Endodermal cell (in vitro differentiated cells): Measurements from ENCODE around the gene DGKE. TPM values are rescaled to one million over a fixed set of nuclear protein-coding genes. Genes with fewer than 3 reads are reported as not detected.

ENCODE experiments used
- DNase-seq: peaks from one replicate; pipeline ENCODE4 v3.0.0-alpha.2; 2017
- H3K27ac ChIP-seq: 2 replicates; pipeline ENCODE4 v1.5.1; 2013; ENCODE audit warnings: mild to moderate bottlenecking, low read depth, low read length, moderate library complexity
- H3K27me3 ChIP-seq: 2 replicates; pipeline ENCODE4 v1.6.1; 2013; ENCODE audit warnings: mild to moderate bottlenecking, low read length, moderate library complexity; ENCODE audit not compliant: insufficient read depth, control insufficient read depth, poor library complexity, severe bottlenecking
- H3K36me3 ChIP-seq: 2 replicates; pipeline ENCODE4 v1.7.0; 2013; ENCODE audit warnings: mild to moderate bottlenecking, low read length, moderate library complexity; ENCODE audit not compliant: control insufficient read depth, insufficient read depth
- H3K4me1 ChIP-seq: one replicate; pipeline ENCODE4 v1.7.0; 2013; ENCODE audit warnings: low read length; ENCODE audit not compliant: control insufficient read depth, insufficient read depth
- H3K4me3 ChIP-seq: 2 replicates; pipeline ENCODE4 v1.5.1; 2013; ENCODE audit warnings: mild to moderate bottlenecking, low read length, moderate library complexity
- H3K9ac ChIP-seq: 2 replicates; pipeline ENCODE4 v1.6.1; 2013; ENCODE audit warnings: mild to moderate bottlenecking, low read length, moderate library complexity; ENCODE audit not compliant: poor library complexity, severe bottlenecking; ENCODE audit errors: extremely low read depth
- H3K9me3 ChIP-seq: 2 replicates; pipeline ENCODE4 v1.6.1; 2013; ENCODE audit warnings: mild to moderate bottlenecking, low read length, moderate library complexity; ENCODE audit not compliant: control insufficient read depth
- H3K27ac Mint-ChIP-seq: 2 replicates; pipeline ENCODE4 v1.8.0; 2020; ENCODE audit warnings: mixed read lengths
- H3K27me3 Mint-ChIP-seq: 2 replicates; pipeline ENCODE4 v1.8.0; 2021; ENCODE audit warnings: mild to moderate bottlenecking, mixed read lengths; ENCODE audit not compliant: insufficient read depth
- H3K36me3 Mint-ChIP-seq: 2 replicates; pipeline ENCODE4 v1.8.0; 2020; ENCODE audit warnings: low read depth, mixed read lengths
- H3K4me1 Mint-ChIP-seq: 2 replicates; pipeline ENCODE4 v1.8.0; 2020; ENCODE audit warnings: mixed read lengths
- H3K4me3 Mint-ChIP-seq: 2 replicates; pipeline ENCODE4 v1.8.0; 2020; ENCODE audit warnings: mild to moderate bottlenecking, moderate library complexity, mixed read lengths
- H3K9me3 Mint-ChIP-seq: 2 replicates; pipeline ENCODE4 v1.8.0; 2020; ENCODE audit warnings: mild to moderate bottlenecking, mixed read lengths
- WGBS, 2 experiments: methylation state at CpG; one replicate each; pipeline versions ENCODE4 v1.1.5 to v1.1.7; 2013; ENCODE audit warnings: missing lambda C conversion rate in 2 of 2, mixed read lengths in 1 of 2; ENCODE audit not compliant: insufficient coverage in 1 of 2, insufficient read length in 1 of 2; 5-methylcytosine and 5-hydroxymethylcytosine counted together
- total RNA-seq, 2 donors: library from RNA; stranded (reverse); fragmentation: NEBNext Ultra II Directional in 1 of 2; extraction: Animal tissue kit (Norgen Biotek cat#: 25700) in 1 of 2; gene quantifications; 2 replicates in 1 of 2; 3 replicates in 1 of 2; pipeline ENCODE4 v1.2.1, GENCODE V29; 2021
- TF ChIP-seq, protein P1 (sequence below): fragments of 200-600 bp; sonication (generic); conservative IDR thresholded peaks from 2 replicates; pipeline ENCODE4 v1.5.0; 2021; ENCODE audit warnings: antibody characterized with exemption, mild to moderate bottlenecking

The DGKE gene
- total RNA-seq, 2 donors from 2014 or later: 3.5 to 7.1 TPM

- Histone ChIP-seq H3K4me1 (no peaks in the 10 kb centered on the region), H3K4me3 (peak overlapping the region; percentile 80), H3K27me3 (peaks cover 29% of the 10 kb centered on the region), H3K9me3 (no peaks in the 10 kb centered on the region), H3K9ac (peak overlapping the region; percentile 22), H3K36me3 (no peaks in the 10 kb centered on the region), H3K27ac (no peak overlapping the region)
- WGBS, 2 experiments: 6 to 9% methylated on average over 44 to 81 of the region's 81 CpGs
- Mint-ChIP-seq H3K4me1 (peaks cover 15% of the 10 kb centered on the region), H3K27ac (no peak overlapping the region), H3K9me3 (no peaks in the 10 kb centered on the region), H3K36me3 (peaks cover 4% of the 10 kb centered on the region), H3K4me3 (peak overlapping the region; percentile 69), H3K27me3 (peaks cover 34% of the 10 kb centered on the region)
- TF ChIP-seq, protein P1, sequence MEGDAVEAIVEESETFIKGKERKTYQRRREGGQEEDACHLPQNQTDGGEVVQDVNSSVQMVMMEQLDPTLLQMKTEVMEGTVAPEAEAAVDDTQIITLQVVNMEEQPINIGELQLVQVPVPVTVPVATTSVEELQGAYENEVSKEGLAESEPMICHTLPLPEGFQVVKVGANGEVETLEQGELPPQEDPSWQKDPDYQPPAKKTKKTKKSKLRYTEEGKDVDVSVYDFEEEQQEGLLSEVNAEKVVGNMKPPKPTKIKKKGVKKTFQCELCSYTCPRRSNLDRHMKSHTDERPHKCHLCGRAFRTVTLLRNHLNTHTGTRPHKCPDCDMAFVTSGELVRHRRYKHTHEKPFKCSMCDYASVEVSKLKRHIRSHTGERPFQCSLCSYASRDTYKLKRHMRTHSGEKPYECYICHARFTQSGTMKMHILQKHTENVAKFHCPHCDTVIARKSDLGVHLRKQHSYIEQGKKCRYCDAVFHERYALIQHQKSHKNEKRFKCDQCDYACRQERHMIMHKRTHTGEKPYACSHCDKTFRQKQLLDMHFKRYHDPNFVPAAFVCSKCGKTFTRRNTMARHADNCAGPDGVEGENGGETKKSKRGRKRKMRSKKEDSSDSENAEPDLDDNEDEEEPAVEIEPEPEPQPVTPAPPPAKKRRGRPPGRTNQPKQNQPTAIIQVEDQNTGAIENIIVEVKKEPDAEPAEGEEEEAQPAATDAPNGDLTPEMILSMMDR: peak; percentile 49
- DNase-seq: peak; percentile 90
These were observed 671 bp downstream of the DGKE start for GRCh38 chr17:56834380-56835263.

DNA sequence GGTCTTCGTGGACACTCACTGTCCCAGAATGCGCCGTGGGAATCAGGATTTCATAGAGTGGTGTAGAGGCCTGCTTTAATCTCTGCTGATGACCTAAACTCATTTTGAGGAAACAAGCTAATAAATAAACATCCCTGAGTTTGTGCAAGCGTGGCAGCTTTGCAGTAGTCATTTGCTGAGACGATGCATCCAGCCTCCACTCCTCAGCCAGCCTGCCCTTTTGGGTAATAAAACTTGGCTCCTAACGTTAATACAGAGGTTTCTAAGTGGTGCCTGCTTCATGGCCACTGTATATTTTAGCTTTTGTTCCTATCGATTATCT lies 1.3 kb downstream of the DGKE start:
- no peaks in the 10 kb centered on the region for H3K36me3 ChIP-seq
- H3K4me3 Mint-ChIP-seq: peak overlapping the region; percentile 69
- H3K4me3 ChIP-seq: peak overlapping the region; percentile 80
- TF ChIP-seq, protein P1: no peak
- DNase-seq: no peak
- peaks cover 34% of the 10 kb centered on the region for H3K27me3 Mint-ChIP-seq
- H3K9ac ChIP-seq: no peak overlapping the region
- H3K4me1 ChIP-seq: no peaks in the 10 kb centered on the region
- peaks cover 29% of the 10 kb centered on the region for H3K27me3 ChIP-seq
- WGBS, 2 experiments: 80 to 83% methylated on average over 6 to 7 of the region's 7 CpGs
- no peak overlapping the region for H3K27ac Mint-ChIP-seq
- H3K9me3 Mint-ChIP-seq: no peaks in the 10 kb centered on the region
- H3K27ac ChIP-seq: no peak overlapping the region
- H3K9me3 ChIP-seq: no peaks in the 10 kb centered on the region
- peaks cover 4% of the 10 kb centered on the region for H3K36me3 Mint-ChIP-seq
- peaks cover 15% of the 10 kb centered on the region for H3K4me1 Mint-ChIP-seq

DNA sequence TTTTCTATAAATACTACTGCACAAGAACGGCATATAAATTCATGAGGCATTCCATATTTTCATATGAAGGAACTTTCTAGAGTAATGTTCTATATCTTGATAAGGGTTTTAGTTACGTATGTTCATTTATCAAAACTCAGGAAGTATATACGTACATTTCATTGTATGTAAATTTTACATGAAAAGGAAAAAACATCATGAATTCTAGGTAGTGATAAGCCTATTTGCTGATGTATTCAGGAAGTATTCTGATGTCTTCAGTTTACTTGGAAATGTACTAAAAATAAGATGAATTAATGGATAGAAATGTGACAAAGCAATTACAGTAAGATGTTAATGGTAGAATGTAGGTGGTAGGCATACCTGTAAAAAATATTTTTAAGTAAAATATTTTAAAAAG lies 4.7 kb downstream of the DGKE start:
- H3K9ac ChIP-seq: no peak overlapping the region
- Mint-ChIP-seq H3K4me3 (no peak overlapping the region), H3K9me3 (no peaks in the 10 kb centered on the region), H3K27me3 (peaks cover 16% of the 10 kb centered on the region), H3K4me1 (peaks cover 8% of the 10 kb centered on the region), H3K36me3 (no peaks in the 10 kb centered on the region), H3K27ac (no peak overlapping the region)
- H3K27ac ChIP-seq: no peak overlapping the region
- H3K4me1 ChIP-seq: no peaks in the 10 kb centered on the region
- no peak overlapping the region for H3K4me3 ChIP-seq
- H3K27me3 ChIP-seq: peaks cover 20% of the 10 kb centered on the region
- H3K36me3 ChIP-seq: peaks cover 4% of the 10 kb centered on the region
- 95 to 100% methylated on average over 2 of the region's 3 CpGs for WGBS, 2 experiments
- no peaks in the 10 kb centered on the region for H3K9me3 ChIP-seq
- DNase-seq: no peak
- TF ChIP-seq, protein P1: no peak
